PC-3 (cell line): ENCODE results near the gene IQGAP1. TPM values are rescaled to one million over a fixed set of nuclear protein-coding genes. Genes with fewer than 3 reads are reported as not detected.

ENCODE experiments used
- ATAC-seq: fragments of 200-7000 bp; cut with Tn5 transposase; 2 replicates; pipeline ENCODE4 v1.9.1; 2020; ENCODE audit warnings: mild to moderate bottlenecking, moderate library complexity
- BruUV-seq: library from RNA; stranded (reverse); fragments of 400-500 nt; replicated peaks from 2 replicates; lab custom pipeline; 2021; lab: Mats Ljungman, UMichigan
- CTCF ChIA-PET: fragments of 300-600 bp; sonication (Branson Sonifier 250); formaldehyde crosslinking; loops from one replicate; lab custom pipeline; 2022; ENCODE audit warnings: antibody characterized with exemption; lab: Charles Lee
- POLR2A ChIA-PET: fragments of 300-600 bp; sonication (Branson Sonifier 250); formaldehyde crosslinking; loops from one replicate; lab custom pipeline; 2022; ENCODE audit warnings: antibody characterized with exemption; ENCODE audit not compliant: unreplicated experiment; lab: Charles Lee
- DNase-seq: peaks from one replicate; pipeline ENCODE4 v3.0.0-alpha.2; 2015
- H2AFZ ChIP-seq: fragments of 300-600 bp; sonication (generic); 2 replicates; pipeline ENCODE4 v1.6.0; 2016; ENCODE audit warnings: antibody characterized with exemption, low read length
- H3F3A ChIP-seq: fragments of 300-600 bp; sonication (generic); one replicate; pipeline ENCODE4 v1.6.0; 2017; ENCODE audit warnings: antibody characterized with exemption, low read length, control low read depth, mild to moderate bottlenecking; ENCODE audit not compliant: unreplicated experiment
- H3K27ac ChIP-seq: fragments of 300-600 bp; sonication (generic); 2 replicates; pipeline ENCODE4 v1.5.1; 2016; ENCODE audit warnings: mild to moderate bottlenecking, low read length
- H3K27me3 ChIP-seq: fragments of 300-600 bp; sonication (generic); 2 replicates; pipeline ENCODE4 v1.6.1; 2016; ENCODE audit warnings: low read length, mixed read lengths
- H3K36me3 ChIP-seq: fragments of 300-600 bp; sonication (generic); 2 replicates; pipeline ENCODE4 v1.6.1; 2016; ENCODE audit warnings: low read depth, mixed run types, low read length, mixed read lengths
- H3K4me1 ChIP-seq: fragments of 300-600 bp; sonication (generic); 2 replicates; pipeline ENCODE4 v1.5.1; 2016; ENCODE audit warnings: low read length; ENCODE audit not compliant: insufficient read depth
- H3K4me2 ChIP-seq: fragments of 300-600 bp; sonication (generic); 2 replicates; pipeline ENCODE4 v1.6.0; 2016; ENCODE audit warnings: low read length
- H3K4me3 ChIP-seq: fragments of 300-600 bp; sonication (generic); 2 replicates; pipeline ENCODE4 v1.5.1; 2016; ENCODE audit warnings: mild to moderate bottlenecking, low read length, mixed read lengths
- H3K79me2 ChIP-seq: fragments of 300-600 bp; sonication (generic); 2 replicates; pipeline ENCODE4 v1.6.1; 2017; ENCODE audit warnings: low read length, mixed read lengths
- H3K9ac ChIP-seq: fragments of 300-600 bp; sonication (generic); 2 replicates; pipeline ENCODE4 v1.6.0; 2016; ENCODE audit warnings: mild to moderate bottlenecking, low read length
- H3K9me2 ChIP-seq: fragments of 300-600 bp; sonication (generic); replicated peaks from 2 replicates; pipeline ENCODE4 v1.6.1; 2016; ENCODE audit warnings: mixed run types, low read length, mixed read lengths
- H3K9me3 ChIP-seq: fragments of 300-600 bp; sonication (generic); 2 replicates; pipeline ENCODE4 v1.6.1; 2016; ENCODE audit warnings: low read length, mixed read lengths
- H4K20me1 ChIP-seq: fragments of 300-600 bp; sonication (generic); 2 replicates; pipeline ENCODE4 v1.6.1; 2016; ENCODE audit warnings: low read length, mixed read lengths
- CTCF ChIP-seq: fragments of 300-600 bp; sonication (generic); conservative IDR thresholded peaks from 2 replicates; pipeline ENCODE4 v1.5.1; 2017; ENCODE audit warnings: antibody characterized with exemption, low read depth, mild to moderate bottlenecking, low read length
- EZH2 ChIP-seq: fragments of 300-600 bp; sonication (generic); IDR thresholded peaks from one replicate; pipeline ENCODE4 v1.6.1; 2017; ENCODE audit warnings: antibody characterized with exemption, mild to moderate bottlenecking, low read length; ENCODE audit not compliant: unreplicated experiment
- EZH2phosphoT487 ChIP-seq: fragments of 300-600 bp; sonication (generic); IDR thresholded peaks from 2 replicates; pipeline ENCODE4 v1.6.1; 2018; ENCODE audit warnings: mild to moderate bottlenecking, antibody characterized with exemption, low read length, borderline replicate concordance
- intact Hi-C: fragments of 100-400 bp; cut with micrococcal nuclease; formaldehyde crosslinking; loops from 2 replicates; pipeline ENCODE4 v1.9.0; 2023
- total RNA-seq: library from RNA; depleted of rRNA; stranded (reverse); fragments of >200 nt; gene quantifications from 2 replicates; pipeline ENCODE4 v1.2.3, GENCODE V29; 2014

Gene IQGAP1
- total RNA-seq, 1 experiment from 2014 or later = 139 TPM

- no TSS peak for BruUV-seq
- no peaks in the 10 kb centered on the region for H3F3A ChIP-seq
- no peaks in the 10 kb centered on the region for H3K9me2 ChIP-seq
- peaks cover 20% of the 10 kb centered on the region; the same call in 1 of the 2 replicates for H3K36me3 ChIP-seq
- no peaks in the 10 kb centered on the region for H3K4me1 ChIP-seq
- H3K9me3 ChIP-seq = no peaks in the 10 kb centered on the region
- DNase-seq (no peak), ATAC-seq (no peak)
- H3K27ac ChIP-seq = no peak overlapping the region
- H3K4me3 ChIP-seq = no peak overlapping the region
- no peak overlapping the region for H2AFZ ChIP-seq
- ChIA-PET CTCF (no interaction called here), POLR2A (no interaction called here)
- no peak overlapping the region for H3K9ac ChIP-seq
- TF ChIP-seq EZH2phosphoT487 = no peak
- no peak for TF ChIP-seq CTCF
- no peak for TF ChIP-seq EZH2
- no peak overlapping the region for H3K4me2 ChIP-seq
- H3K27me3 ChIP-seq = no peaks in the 10 kb centered on the region
- intact Hi-C loops = no loop called here
- no peaks in the 10 kb centered on the region for H3K79me2 ChIP-seq
- H4K20me1 ChIP-seq = no peaks in the 10 kb centered on the region
These were observed 53.0 kb downstream of the IQGAP1 start for GRCh38 chr15:90441027-90441426.

- H2AFZ ChIP-seq = no peak overlapping the region
- H3K9ac ChIP-seq = no peak overlapping the region
- no peak overlapping the region for H3K4me3 ChIP-seq
- no peaks in the 10 kb centered on the region for H3K79me2 ChIP-seq
- no peaks in the 10 kb centered on the region for H3K4me1 ChIP-seq
- no peaks in the 10 kb centered on the region for H3K27me3 ChIP-seq
- no peaks in the 10 kb centered on the region for H3F3A ChIP-seq
- H3K9me3 ChIP-seq = no peaks in the 10 kb centered on the region
- ChIA-PET CTCF (no interaction called here), POLR2A (no interaction called here)
- H3K9me2 ChIP-seq = no peaks in the 10 kb centered on the region
- no peak for ATAC-seq
- no peaks in the 10 kb centered on the region for H4K20me1 ChIP-seq
- no peak overlapping the region for H3K4me2 ChIP-seq
- no TSS peak for BruUV-seq
- DNase-seq = no peak
- no peak overlapping the region for H3K27ac ChIP-seq
- TF ChIP-seq CTCF = no peak
- no peak for TF ChIP-seq EZH2phosphoT487
- no peak for TF ChIP-seq EZH2
- H3K36me3 ChIP-seq = peaks cover 23% of the 10 kb centered on the region
- intact Hi-C loops = no loop called here
These were observed 54.4 kb downstream of the IQGAP1 start for GRCh38 chr15:90442423-90442822.

- no peak overlapping the region for H3K27ac ChIP-seq
- H3K4me2 ChIP-seq = no peak overlapping the region
- peaks cover 27% of the 10 kb centered on the region for H3K4me1 ChIP-seq
- POLR2A ChIA-PET = no interaction called here
- no peak overlapping the region for H3K9ac ChIP-seq
- H3K4me3 ChIP-seq = no peak overlapping the region
- H3K27me3 ChIP-seq = no peaks in the 10 kb centered on the region
- H2AFZ ChIP-seq = no peak overlapping the region
- ATAC-seq (peak; percentile 84), DNase-seq (peak; percentile 59)
- H3F3A ChIP-seq = no peaks in the 10 kb centered on the region
- peaks cover 47% of the 10 kb centered on the region for H3K36me3 ChIP-seq
- CTCF ChIA-PET = no interaction called here
- BruUV-seq = no TSS peak
- no peaks in the 10 kb centered on the region; the same call in 1 of the 2 replicates for H3K79me2 ChIP-seq
- H3K9me2 ChIP-seq = no peaks in the 10 kb centered on the region
- intact Hi-C loops = no loop called here
- no peaks in the 10 kb centered on the region for H4K20me1 ChIP-seq
- no peaks in the 10 kb centered on the region for H3K9me3 ChIP-seq
- TF ChIP-seq EZH2 = no peak
- no peak for TF ChIP-seq CTCF
- no peak for TF ChIP-seq EZH2phosphoT487
These were observed 61.2 kb downstream of the IQGAP1 start for GRCh38 chr15:90449206-90449735.
